Duodenal mucosa (tissue), 2 donors: ENCODE measurements around the gene CA9.

Experiments used
- H3K27ac ChIP-seq: one replicate; pipeline ENCODE4 v1.7.0; 2013; ENCODE audit warnings: low read depth, low read length
- H3K27me3 ChIP-seq, 2 donors: one replicate each; pipeline ENCODE4 v1.7.0; 2013; ENCODE audit warnings: low read length in 2 of 2, control low read depth in 1 of 2; ENCODE audit not compliant: insufficient read depth in 2 of 2, control insufficient read depth in 1 of 2
- H3K36me3 ChIP-seq, 2 donors: one replicate each; pipeline ENCODE4 v1.7.0; 2013; ENCODE audit warnings: low read length in 2 of 2, control low read depth in 1 of 2; ENCODE audit not compliant: insufficient read depth in 2 of 2, control insufficient read depth in 1 of 2
- H3K4me1 ChIP-seq, 2 donors: one replicate each; pipeline ENCODE4 v1.7.0; 2013; ENCODE audit warnings: low read length in 2 of 2, control low read depth in 1 of 2; ENCODE audit not compliant: insufficient read depth in 2 of 2, control insufficient read depth in 1 of 2
- H3K4me3 ChIP-seq, 2 donors: one replicate each; pipeline ENCODE4 v1.7.0; 2013; ENCODE audit warnings: low read length in 2 of 2, low read depth in 1 of 2
- H3K9ac ChIP-seq, 2 donors: one replicate each; pipeline ENCODE4 v1.7.0; 2013; ENCODE audit warnings: low read length in 2 of 2, low read depth in 1 of 2
- H3K9me3 ChIP-seq, 2 donors: one replicate each; pipeline ENCODE4 v1.7.0; 2013; ENCODE audit warnings: low read length in 2 of 2, control low read depth in 1 of 2; ENCODE audit not compliant: control insufficient read depth in 1 of 2

The CA9 gene

DNA sequence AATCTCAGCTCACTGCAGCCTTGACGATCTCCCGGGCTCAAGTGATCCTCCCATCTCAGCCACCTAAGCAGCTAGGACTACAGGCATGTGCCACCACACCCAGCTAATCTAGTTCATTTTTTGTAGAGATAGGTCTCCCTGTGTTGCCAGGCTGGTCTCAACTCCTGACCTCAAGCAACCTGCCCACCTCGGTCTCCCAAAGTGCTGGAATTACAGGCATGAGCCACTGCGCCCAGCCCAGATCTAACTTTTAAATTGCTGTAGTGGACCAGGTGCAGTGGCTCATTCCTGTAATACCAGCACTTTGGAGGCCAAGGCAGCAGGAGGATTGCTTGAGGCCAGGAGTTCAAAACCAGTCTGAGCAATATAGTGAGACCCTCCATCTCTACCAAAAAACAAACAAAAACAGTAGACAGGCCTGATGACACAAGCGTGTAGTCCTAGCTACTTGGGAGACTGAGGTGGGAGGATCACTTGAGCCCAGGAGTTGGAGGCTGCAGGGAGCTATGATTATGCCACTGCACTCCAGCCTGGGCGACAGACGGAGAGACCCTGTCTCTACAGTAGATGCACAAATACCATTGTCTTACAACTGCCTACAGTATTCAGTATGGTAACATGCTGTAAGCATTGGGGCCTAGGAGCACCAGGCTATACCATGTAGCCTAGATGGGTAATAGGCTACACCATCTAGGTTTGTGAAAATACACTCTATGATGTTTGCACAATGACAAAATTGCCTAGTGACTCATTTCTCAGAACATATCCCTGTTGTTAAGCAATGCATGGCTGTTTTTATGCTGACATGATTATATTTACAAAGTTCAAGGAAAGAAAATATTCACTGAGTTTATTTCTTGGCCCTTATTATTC is 21.5 kb upstream of the CA9 start:
- peaks cover 4 to 14% of the 10 kb centered on the region in 2 donors for H3K4me1 ChIP-seq
- H3K27ac ChIP-seq, result no peak overlapping the region
- H3K9me3 ChIP-seq, result no peaks in the 10 kb centered on the region
- no peak overlapping the region for H3K4me3 ChIP-seq
- no peaks in the 10 kb centered on the region for H3K27me3 ChIP-seq
- no peak overlapping the region for H3K9ac ChIP-seq
- no peaks in the 10 kb centered on the region for H3K36me3 ChIP-seq

DNA sequence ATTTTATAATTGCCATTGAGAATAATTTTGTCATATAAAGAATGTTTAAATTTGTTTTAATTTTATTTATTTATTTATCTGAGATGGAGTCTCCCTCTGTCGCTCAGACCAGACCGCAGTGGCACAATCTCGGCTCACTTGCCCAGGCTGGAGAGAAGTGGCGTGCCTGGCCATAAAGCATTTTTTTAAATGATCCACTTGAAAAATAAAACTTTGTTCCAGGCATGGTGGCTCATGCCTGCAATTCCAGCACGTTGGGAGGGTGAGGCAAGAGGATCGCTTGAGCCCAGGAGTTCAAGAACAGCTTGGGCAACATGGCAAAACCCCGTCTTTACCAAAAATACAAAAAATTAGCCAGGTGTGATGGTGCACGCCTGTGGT is 20.9 kb upstream of the CA9 start:
- H3K9me3 ChIP-seq, result no peaks in the 10 kb centered on the region
- H3K9ac ChIP-seq, result no peak overlapping the region
- H3K4me3 ChIP-seq, result no peak overlapping the region
- H3K36me3 ChIP-seq, result no peaks in the 10 kb centered on the region
- no peak overlapping the region for H3K27ac ChIP-seq
- peaks cover 3 to 10% of the 10 kb centered on the region in 2 donors for H3K4me1 ChIP-seq
- H3K27me3 ChIP-seq, result no peaks in the 10 kb centered on the region

DNA sequence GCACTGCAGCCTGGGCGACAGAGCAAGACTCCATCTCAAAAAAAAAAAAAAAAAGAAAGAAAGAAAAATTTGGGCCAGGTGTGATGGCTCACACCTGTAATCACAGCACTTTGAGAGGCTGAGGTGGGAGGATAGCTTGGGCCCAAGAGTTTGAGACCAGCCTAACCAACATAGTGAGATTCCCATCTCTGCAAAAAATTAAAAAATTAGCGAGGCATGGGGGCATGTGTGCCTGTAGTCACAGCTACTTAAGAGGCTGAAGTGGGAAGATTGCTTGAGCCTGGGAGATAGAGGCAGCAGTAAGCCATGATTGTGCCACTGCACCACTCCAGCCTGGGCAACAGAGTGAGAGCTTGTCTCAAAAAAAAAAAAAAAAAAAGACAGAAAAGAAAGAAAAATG is 20.1 kb upstream of the CA9 start:
- Histone ChIP-seq H3K4me1 (peaks cover 3 to 9% of the 10 kb centered on the region in 2 donors), H3K27me3 (no peaks in the 10 kb centered on the region), H3K36me3 (no peaks in the 10 kb centered on the region), H3K9ac (no peak overlapping the region), H3K27ac (no peak overlapping the region), H3K4me3 (no peak overlapping the region), H3K9me3 (no peaks in the 10 kb centered on the region)

DNA sequence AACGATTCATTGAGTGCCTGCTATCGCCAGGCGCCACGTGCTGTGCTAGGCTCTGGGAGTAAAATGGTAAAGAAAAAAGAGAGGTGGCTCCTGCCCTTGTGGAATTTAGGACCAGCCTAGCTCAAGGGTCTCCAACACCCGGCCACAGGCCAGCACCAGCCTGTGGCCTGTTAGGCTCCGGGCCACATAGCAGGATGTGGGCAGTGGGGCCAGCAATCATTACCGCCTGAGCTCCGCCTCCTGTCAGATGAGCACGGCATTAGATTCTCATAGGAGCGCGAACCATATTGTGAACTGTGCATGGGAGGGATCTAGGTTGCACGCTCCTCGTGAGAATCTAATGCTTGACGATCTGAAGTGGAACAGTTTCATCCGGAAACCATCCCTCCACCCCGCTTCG is 17.4 kb upstream of the CA9 start:
- Histone ChIP-seq H3K9me3 (no peaks in the 10 kb centered on the region), H3K4me3 (no peak overlapping the region), H3K9ac (no peak overlapping the region), H3K27me3 (no peaks in the 10 kb centered on the region), H3K27ac (no peak overlapping the region), H3K4me1 (peaks cover 20 to 30% of the 10 kb centered on the region in 2 donors), H3K36me3 (peaks cover 5 to 7% of the 10 kb centered on the region in 2 donors)

DNA sequence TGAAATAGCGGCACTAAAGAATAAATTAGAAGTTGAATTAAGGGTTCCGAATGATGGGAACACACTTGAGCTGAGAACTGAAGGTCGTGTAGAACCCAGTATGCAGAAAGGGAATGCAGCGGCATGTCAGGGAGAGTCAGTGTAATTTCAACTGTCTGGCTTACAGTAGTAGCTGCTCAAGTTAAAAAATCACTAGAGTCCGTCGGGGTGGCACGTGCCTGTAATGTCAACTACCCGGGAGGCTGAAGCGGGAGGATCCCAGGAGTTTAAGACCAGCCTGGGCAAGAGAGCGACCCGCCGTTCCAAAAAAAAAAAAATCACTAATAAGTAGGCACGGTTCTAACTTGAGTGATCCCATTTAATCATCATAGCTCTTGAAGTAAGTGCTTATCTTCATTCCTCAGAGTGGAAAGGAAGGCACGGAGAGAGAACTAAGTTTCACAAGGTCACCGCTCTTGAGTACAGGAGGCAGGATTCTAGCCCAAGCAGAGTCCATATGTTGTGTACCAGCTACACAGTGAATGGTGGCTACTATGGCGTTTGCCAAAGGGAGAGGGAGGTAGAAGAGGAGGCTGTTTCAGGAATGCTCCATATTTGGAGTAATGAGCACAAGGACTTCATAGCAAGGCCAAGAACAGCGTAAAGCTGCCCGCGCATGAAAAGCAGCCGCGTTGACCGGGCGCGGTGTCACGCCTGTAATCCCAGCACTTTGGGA is 16.7 kb upstream of the CA9 start:
- Histone ChIP-seq H3K4me3 (peak overlapping the region; percentile 59 to 77), H3K9me3 (no peaks in the 10 kb centered on the region), H3K36me3 (peaks cover 7 to 8% of the 10 kb centered on the region in 2 donors), H3K27ac (peak overlapping the region; percentile 99), H3K9ac (peak overlapping the region; percentile 59 to 81), H3K27me3 (no peaks in the 10 kb centered on the region), H3K4me1 (peaks cover 23 to 33% of the 10 kb centered on the region in 2 donors)

DNA sequence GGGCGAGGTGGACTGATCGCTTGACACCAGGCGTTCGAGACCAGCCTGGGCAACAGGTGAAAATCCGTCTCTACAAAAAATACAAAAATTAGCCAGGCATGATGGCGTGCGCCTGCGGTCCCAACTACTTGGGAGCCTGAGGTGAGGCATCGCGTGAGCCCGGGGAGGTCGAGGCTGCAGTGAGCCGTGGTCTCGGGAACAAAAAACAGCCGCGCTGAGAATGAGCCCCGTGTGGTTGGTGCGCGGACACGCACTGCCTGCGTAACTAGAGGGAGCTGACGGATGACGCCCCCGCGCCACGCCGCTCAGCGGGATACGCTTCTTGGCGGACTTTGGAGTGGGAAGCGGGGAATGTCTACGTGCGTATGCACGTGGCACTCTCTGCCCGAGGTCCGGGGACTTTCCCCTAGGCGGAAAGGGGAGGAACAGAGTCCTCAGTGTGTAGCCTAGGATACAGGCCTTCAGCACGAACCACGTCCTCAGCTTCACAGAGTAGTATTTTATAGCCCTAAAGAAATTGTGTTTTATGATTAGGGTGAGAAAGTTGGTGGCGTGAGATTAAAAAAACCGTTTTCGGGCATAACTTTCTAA is 16.1 kb upstream of the CA9 start, which contains the start of gene RMRP:
TSS of gene RMRP (minus strand) at position 474 of the 591 bp plus-strand sequence.
- H3K27me3 ChIP-seq, result no peaks in the 10 kb centered on the region
- peak within 1 kb of the TSS; percentile 77 to 89 for H3K4me3 ChIP-seq
- peak within 1 kb of the TSS; percentile 81 to 86 for H3K9ac ChIP-seq
- no peaks in the 10 kb centered on the region for H3K9me3 ChIP-seq
- H3K27ac ChIP-seq, result peak within 1 kb of the TSS; percentile 99
- peaks cover 29 to 37% of the 10 kb centered on the region in 2 donors for H3K4me1 ChIP-seq
- H3K36me3 ChIP-seq, result peaks cover 7 to 8% of the 10 kb centered on the region in 2 donors

DNA sequence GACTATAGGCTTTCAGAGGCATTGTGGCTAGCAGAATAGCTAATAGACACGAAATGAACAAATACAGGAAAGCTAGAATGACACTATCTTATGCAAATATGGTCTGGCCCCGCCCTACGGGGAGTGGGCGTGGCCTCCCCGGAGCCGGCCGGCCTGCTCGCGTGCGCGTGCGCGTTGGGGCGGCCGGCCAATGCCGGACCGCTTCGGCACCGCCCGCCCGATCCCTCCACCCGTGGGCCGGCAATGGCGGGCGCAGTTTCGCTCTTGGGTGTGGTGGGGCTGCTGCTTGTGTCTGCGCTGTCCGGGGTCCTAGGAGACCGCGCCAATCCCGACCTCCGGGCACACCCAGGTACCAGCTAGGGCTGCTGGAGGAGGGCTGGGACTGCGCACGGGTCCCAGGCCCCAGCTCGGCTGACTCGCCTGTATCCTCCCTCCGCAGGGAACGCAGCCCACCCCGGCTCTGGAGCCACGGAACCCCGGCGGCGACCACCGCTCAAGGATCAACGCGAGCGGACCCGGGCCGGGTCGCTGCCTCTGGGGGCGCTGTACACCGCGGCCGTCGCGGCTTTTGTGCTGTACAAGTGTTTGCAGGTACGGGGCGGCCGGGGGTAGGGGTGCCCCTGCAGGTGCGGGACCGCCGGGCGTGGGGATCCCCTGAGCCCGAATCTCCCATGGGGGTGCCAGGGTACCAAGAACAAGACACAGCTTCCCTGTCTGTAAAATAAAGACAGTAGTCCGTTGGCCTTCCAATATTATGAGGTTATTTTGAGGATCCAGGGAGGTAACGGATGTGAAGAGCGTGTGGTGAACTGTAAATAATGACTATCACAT is 15.4 kb upstream of the CA9 start, which contains the start of gene CCDC107:
TSS of gene CCDC107 (plus strand) at position 156 of the 831 bp plus-strand sequence. CDS start at position 244, 88 bp downstream.
- H3K4me1 ChIP-seq, result peaks cover 32 to 40% of the 10 kb centered on the region in 2 donors
- peak within 1 kb of the TSS; percentile 77 to 89 for H3K4me3 ChIP-seq
- H3K27me3 ChIP-seq, result no peaks in the 10 kb centered on the region
- H3K9me3 ChIP-seq, result no peaks in the 10 kb centered on the region
- H3K36me3 ChIP-seq, result peaks cover 8 to 11% of the 10 kb centered on the region in 2 donors
- peak within 1 kb of the TSS; percentile 99 for H3K27ac ChIP-seq
- H3K9ac ChIP-seq, result peak within 1 kb of the TSS; percentile 81 to 86

DNA sequence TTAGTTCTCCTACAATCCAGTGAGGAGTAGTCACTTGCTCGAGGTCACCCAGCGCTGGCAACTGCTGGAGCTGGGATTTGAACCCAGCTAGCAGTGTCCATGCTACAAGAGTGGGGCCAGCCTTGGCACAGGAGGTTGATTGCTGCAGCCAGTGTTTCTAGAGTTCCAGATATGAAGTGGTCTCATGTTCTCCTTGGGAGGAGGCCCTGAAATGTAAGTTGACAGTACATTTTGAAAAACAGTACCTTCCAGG is 14.8 kb upstream of the CA9 start:
- peaks cover 36 to 45% of the 10 kb centered on the region in 2 donors for H3K4me1 ChIP-seq

DNA sequence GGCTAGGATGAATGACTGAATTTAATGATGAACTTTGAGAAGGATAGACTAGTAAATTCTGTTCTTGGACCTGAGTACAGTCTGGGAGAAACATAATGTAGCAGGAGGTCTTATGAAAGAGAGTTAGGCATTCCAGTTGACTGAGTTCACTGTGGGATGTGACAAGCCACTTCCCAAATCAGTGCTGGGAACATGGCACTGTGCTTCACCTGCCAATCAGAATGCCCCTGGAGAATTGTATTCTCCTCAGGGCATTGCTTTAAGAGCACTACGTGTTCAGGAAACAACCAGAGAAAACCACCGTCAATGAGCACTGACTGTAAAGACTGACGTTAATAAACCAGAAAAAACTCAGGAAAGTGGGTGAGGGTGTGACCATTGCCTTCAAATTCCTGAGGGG is 14.4 kb upstream of the CA9 start:
- H3K27me3 ChIP-seq, result no peaks in the 10 kb centered on the region
- H3K4me1 ChIP-seq, result peaks cover 40 to 50% of the 10 kb centered on the region in 2 donors
- H3K27ac ChIP-seq, result peak overlapping the region; percentile 99
- H3K9ac ChIP-seq, result peak overlapping the region; percentile 81 to 86
- H3K4me3 ChIP-seq, result peak overlapping the region; percentile 77 to 89
- no peaks in the 10 kb centered on the region for H3K9me3 ChIP-seq
- H3K36me3 ChIP-seq, result peaks cover 8 to 11% of the 10 kb centered on the region in 2 donors

More for the DNA sequence above, 14.8 kb upstream of the CA9 start:
- H3K27me3 ChIP-seq, result no peaks in the 10 kb centered on the region
- H3K27ac ChIP-seq, result peak overlapping the region; percentile 99
- no peaks in the 10 kb centered on the region for H3K9me3 ChIP-seq
- peaks cover 8 to 11% of the 10 kb centered on the region in 2 donors for H3K36me3 ChIP-seq
- H3K4me3 ChIP-seq, result peak overlapping the region; percentile 77 to 89
- H3K9ac ChIP-seq, result peak overlapping the region; percentile 81 to 86
